Brain microvascular endothelial cell (primary cell): ENCODE results near the gene LYPD5.
"Not testable (repeated sequence)": the region's sequence is repeated elsewhere in the genome, so short reads cannot be mapped to it uniquely, and the experiment has no call there.

ENCODE experiments used
- DNase-seq: peaks from one replicate; pipeline ENCODE4 v3.0.0-alpha.2; 2020
- H3K27ac ChIP-seq: fragments of 250-450 bp; sonication (Bioruptor Pico); 2 replicates; pipeline ENCODE4 v1.5.1; 2020; ENCODE audit warnings: mild to moderate bottlenecking, moderate library complexity
- H3K27me3 ChIP-seq: fragments of 250-450 bp; sonication (Bioruptor Pico); replicated peaks from 2 replicates; pipeline ENCODE4 v1.5.1; 2020; ENCODE audit warnings: mild to moderate bottlenecking
- H3K36me3 ChIP-seq: fragments of 250-450 bp; sonication (Bioruptor Pico); replicated peaks from 2 replicates; pipeline ENCODE4 v1.5.1; 2020; ENCODE audit warnings: mild to moderate bottlenecking
- H3K4me3 ChIP-seq: 2 replicates; pipeline ENCODE4 v1.5.1; 2011; ENCODE audit warnings: low read depth, mild to moderate bottlenecking, control low read depth, low read length, moderate library complexity
- CTCF ChIP-seq: IDR thresholded peaks from 2 replicates; pipeline ENCODE4 v1.5.1; 2011; ENCODE audit warnings: low read depth, mild to moderate bottlenecking, moderate library complexity, low read length, control low read depth, inconsistent platforms; ENCODE audit errors: missing control alignments
- in situ Hi-C: cut with HindIII; loops from 2 replicates; pipeline ENCODE4 v1.10.0; 2017; ENCODE audit warnings: low sequenced_read_pairs, low pct_ligation_motif_present

The LYPD5 gene

GRCh38 chr19:43777163-43777695, 25.0 kb downstream of the LYPD5 start:
- Histone ChIP-seq H3K27me3 (no peaks in the 10 kb centered on the region), H3K4me3 (no peak overlapping the region), H3K36me3 (no peaks in the 10 kb centered on the region), H3K27ac (no peak overlapping the region)
- no peak for DNase-seq
- in situ Hi-C loops, result no loop called here
- no peak for TF ChIP-seq CTCF

- no peak for TF ChIP-seq CTCF
- in situ Hi-C loops, result no loop called here
- H3K4me3 ChIP-seq, result no peak overlapping the region
- no peaks in the 10 kb centered on the region for H3K27me3 ChIP-seq
- H3K27ac ChIP-seq, result no peak overlapping the region
- H3K36me3 ChIP-seq, result no peaks in the 10 kb centered on the region
- DNase-seq, result no peak
Measured at GRCh38 chr19:43776286-43776685, 26.0 kb downstream of the LYPD5 start.

- H3K27me3 ChIP-seq, result no peaks in the 10 kb centered on the region
- in situ Hi-C loops, result no loop called here
- H3K27ac ChIP-seq, result no peak overlapping the region
- H3K36me3 ChIP-seq, result no peaks in the 10 kb centered on the region
- TF ChIP-seq CTCF, result no peak
- DNase-seq, result no peak
- H3K4me3 ChIP-seq, result no peak overlapping the region
Measured at GRCh38 chr19:43775299-43775890, 26.9 kb downstream of the LYPD5 start.

GRCh38 chr19:43774940-43775258, 27.3 kb downstream of the LYPD5 start:
- H3K36me3 ChIP-seq, in situ Hi-C loops, H3K27ac ChIP-seq, H3K4me3 ChIP-seq, DNase-seq, H3K27me3 ChIP-seq: not testable (repeated sequence)

GRCh38 chr19:43774103-43774939, 27.9 kb downstream of the LYPD5 start:
- Histone ChIP-seq H3K27me3 (no peaks in the 10 kb centered on the region), H3K4me3 (peak overlapping the region; percentile 41), H3K36me3 (no peaks in the 10 kb centered on the region), H3K27ac (no peak overlapping the region)
- DNase-seq, result peak; percentile 61
- in situ Hi-C loops, result no loop called here
- peak; percentile 74 for TF ChIP-seq CTCF

GRCh38 chr19:43773725-43774102, 28.5 kb downstream of the LYPD5 start:
- no peak for DNase-seq
- in situ Hi-C loops, result no loop called here
- H3K36me3 ChIP-seq, result no peaks in the 10 kb centered on the region
- H3K27me3 ChIP-seq, result no peaks in the 10 kb centered on the region
- TF ChIP-seq CTCF, result no peak
- no peak overlapping the region for H3K4me3 ChIP-seq
- H3K27ac ChIP-seq, result no peak overlapping the region
